Loucy (cell line): ENCODE measurements around the gene FAF1.

Experiments
- H2AFZ ChIP-seq: fragments of 200-600 bp; sonication (generic); 2 replicates; pipeline ENCODE4 v1.6.0; 2016; ENCODE audit warnings: antibody characterized with exemption, mild to moderate bottlenecking, low read length, moderate library complexity
- H3F3A ChIP-seq: fragments of 200-600 bp; 2 replicates; pipeline ENCODE4 v1.6.0; 2016; ENCODE audit warnings: antibody characterized with exemption, low read depth, mild to moderate bottlenecking
- H3K27me3 ChIP-seq: fragments of 200-600 bp; sonication (generic); 2 replicates; pipeline ENCODE4 v1.6.1; 2014; ENCODE audit warnings: low read length, mild to moderate bottlenecking; ENCODE audit not compliant: insufficient read depth, poor library complexity, severe bottlenecking
- H3K36me3 ChIP-seq: fragments of 200-600 bp; sonication (generic); 2 replicates; pipeline ENCODE4 v1.6.1; 2016; ENCODE audit warnings: low read length; ENCODE audit not compliant: insufficient read depth
- H3K4me1 ChIP-seq: fragments of 200-600 bp; sonication (generic); 2 replicates; pipeline ENCODE4 v1.5.1; 2014; ENCODE audit warnings: low read length, mild to moderate bottlenecking; ENCODE audit not compliant: insufficient read depth, poor library complexity, severe bottlenecking
- H3K4me2 ChIP-seq: fragments of 200-600 bp; sonication (generic); 2 replicates; pipeline ENCODE4 v1.6.0; 2014; ENCODE audit warnings: antibody characterized with exemption, low read length, low read depth, mild to moderate bottlenecking; ENCODE audit not compliant: poor library complexity, severe bottlenecking
- H3K4me3 ChIP-seq: fragments of 200-600 bp; sonication (generic); 2 replicates; pipeline ENCODE4 v1.5.1; 2014; ENCODE audit warnings: low read length, mild to moderate bottlenecking, mixed read lengths; ENCODE audit not compliant: poor library complexity, severe bottlenecking
- H3K79me2 ChIP-seq: fragments of 200-600 bp; sonication (generic); 2 replicates; pipeline ENCODE4 v1.6.1; 2014; ENCODE audit warnings: low read length; ENCODE audit not compliant: insufficient read depth
- H3K9ac ChIP-seq: fragments of 200-600 bp; sonication (generic); 2 replicates; pipeline ENCODE4 v1.6.0; 2014; ENCODE audit warnings: mild to moderate bottlenecking, low read depth, low read length, moderate library complexity; ENCODE audit not compliant: poor library complexity, severe bottlenecking
- H3K9me2 ChIP-seq: fragments of 200-600 bp; sonication (generic); replicated peaks from 2 replicates; pipeline ENCODE4 v1.6.1; 2016; ENCODE audit warnings: low read depth, low read length, mixed read lengths
- H3K9me3 ChIP-seq: fragments of 200-600 bp; sonication (generic); 2 replicates; pipeline ENCODE4 v1.6.1; 2014; ENCODE audit warnings: mild to moderate bottlenecking, antibody characterized with exemption, low read length, low read depth; ENCODE audit not compliant: insufficient read depth
- H4K20me1 ChIP-seq: fragments of 200-600 bp; sonication (generic); 2 replicates; pipeline ENCODE4 v1.6.0; 2014; ENCODE audit warnings: antibody characterized with exemption, low read length, mild to moderate bottlenecking; ENCODE audit not compliant: insufficient read depth, poor library complexity, severe bottlenecking
- EZH2phosphoT487 ChIP-seq: fragments of 200-600 bp; IDR thresholded peaks from 2 replicates; pipeline ENCODE4 v1.6.1; 2018; ENCODE audit warnings: antibody characterized with exemption, mild to moderate bottlenecking, moderate library complexity, borderline replicate concordance
- TF ChIP-seq, protein P1 (sequence below): fragments of 200-600 bp; sonication (generic); conservative IDR thresholded peaks from 2 replicates; pipeline ENCODE4 v1.5.1; 2014; ENCODE audit warnings: mild to moderate bottlenecking, antibody characterized with exemption, low read length

Gene FAF1

DNA sequence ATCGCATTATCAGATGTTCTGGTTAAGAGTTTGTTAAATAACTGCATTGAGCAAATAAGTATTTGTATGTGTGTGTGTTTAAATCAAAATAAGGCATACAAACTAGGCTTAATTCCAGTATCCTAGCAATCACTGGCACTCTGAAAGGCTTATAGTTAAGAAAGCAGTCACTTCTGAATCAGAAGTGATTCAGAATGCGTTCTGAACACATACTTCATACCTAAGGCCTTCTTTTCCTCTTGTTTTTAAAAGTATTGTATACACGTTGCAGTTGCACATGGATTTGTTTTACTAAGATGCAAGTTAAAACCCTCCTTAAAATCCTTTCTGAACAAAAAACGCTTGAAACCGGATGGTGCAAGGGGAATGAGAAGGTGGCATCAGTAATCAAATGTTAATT, 298.4 kb downstream of the FAF1 start:
- Histone ChIP-seq H3K4me2 (no peak overlapping the region), H2AFZ (no peak overlapping the region), H3K4me3 (no peak overlapping the region), H3K79me2 (no peaks in the 10 kb centered on the region), H3K36me3 (no peaks in the 10 kb centered on the region), H3F3A (no peaks in the 10 kb centered on the region), H3K9me3 (no peaks in the 10 kb centered on the region), H3K9me2 (no peaks in the 10 kb centered on the region), H3K9ac (no peak overlapping the region), H3K27me3 (no peaks in the 10 kb centered on the region), H3K4me1 (peaks cover 11% of the 10 kb centered on the region), H4K20me1 (no peaks in the 10 kb centered on the region)
- TF ChIP-seq, protein P1, sequence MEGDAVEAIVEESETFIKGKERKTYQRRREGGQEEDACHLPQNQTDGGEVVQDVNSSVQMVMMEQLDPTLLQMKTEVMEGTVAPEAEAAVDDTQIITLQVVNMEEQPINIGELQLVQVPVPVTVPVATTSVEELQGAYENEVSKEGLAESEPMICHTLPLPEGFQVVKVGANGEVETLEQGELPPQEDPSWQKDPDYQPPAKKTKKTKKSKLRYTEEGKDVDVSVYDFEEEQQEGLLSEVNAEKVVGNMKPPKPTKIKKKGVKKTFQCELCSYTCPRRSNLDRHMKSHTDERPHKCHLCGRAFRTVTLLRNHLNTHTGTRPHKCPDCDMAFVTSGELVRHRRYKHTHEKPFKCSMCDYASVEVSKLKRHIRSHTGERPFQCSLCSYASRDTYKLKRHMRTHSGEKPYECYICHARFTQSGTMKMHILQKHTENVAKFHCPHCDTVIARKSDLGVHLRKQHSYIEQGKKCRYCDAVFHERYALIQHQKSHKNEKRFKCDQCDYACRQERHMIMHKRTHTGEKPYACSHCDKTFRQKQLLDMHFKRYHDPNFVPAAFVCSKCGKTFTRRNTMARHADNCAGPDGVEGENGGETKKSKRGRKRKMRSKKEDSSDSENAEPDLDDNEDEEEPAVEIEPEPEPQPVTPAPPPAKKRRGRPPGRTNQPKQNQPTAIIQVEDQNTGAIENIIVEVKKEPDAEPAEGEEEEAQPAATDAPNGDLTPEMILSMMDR: no peak
- no peak for TF ChIP-seq EZH2phosphoT487

DNA sequence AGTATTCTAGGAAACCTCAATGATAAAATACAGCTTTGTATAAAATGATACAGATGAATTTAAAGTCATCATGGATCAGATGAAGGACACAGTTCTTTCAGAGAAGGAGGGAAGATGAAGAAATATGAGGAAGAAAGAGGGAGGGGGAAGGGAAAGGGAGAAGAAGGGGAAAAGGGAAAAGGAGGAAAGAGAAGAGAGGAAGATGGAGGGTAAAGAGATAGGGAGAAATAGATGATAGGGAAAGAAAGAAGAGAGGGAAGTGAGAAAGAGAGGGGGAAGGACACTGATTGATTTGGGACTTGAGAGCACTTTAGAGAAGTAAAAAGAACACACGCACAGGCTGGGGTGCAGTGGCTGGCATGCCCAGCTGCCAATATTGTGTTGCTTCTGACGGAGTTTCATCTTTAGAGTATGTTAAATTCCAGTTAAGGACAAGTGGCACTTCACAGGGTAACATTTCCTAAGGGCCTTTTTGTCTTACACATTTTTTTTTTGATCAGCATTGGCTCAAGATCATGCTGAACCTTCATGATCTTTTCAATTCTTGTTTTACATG, 300.9 kb downstream of the FAF1 start:
- no peak overlapping the region for H2AFZ ChIP-seq
- no peak overlapping the region for H3K4me2 ChIP-seq
- TF ChIP-seq EZH2phosphoT487: no peak
- TF ChIP-seq, protein P1: no peak
- no peaks in the 10 kb centered on the region for H3K9me3 ChIP-seq
- peaks cover 11% of the 10 kb centered on the region for H3K4me1 ChIP-seq
- no peaks in the 10 kb centered on the region for H4K20me1 ChIP-seq
- H3K9ac ChIP-seq: no peak overlapping the region
- H3K36me3 ChIP-seq: peaks cover 8% of the 10 kb centered on the region; the same call in 1 of the 2 replicates
- no peaks in the 10 kb centered on the region for H3K27me3 ChIP-seq
- no peaks in the 10 kb centered on the region for H3F3A ChIP-seq
- H3K9me2 ChIP-seq: no peaks in the 10 kb centered on the region
- H3K4me3 ChIP-seq: no peak overlapping the region
- H3K79me2 ChIP-seq: no peaks in the 10 kb centered on the region

DNA sequence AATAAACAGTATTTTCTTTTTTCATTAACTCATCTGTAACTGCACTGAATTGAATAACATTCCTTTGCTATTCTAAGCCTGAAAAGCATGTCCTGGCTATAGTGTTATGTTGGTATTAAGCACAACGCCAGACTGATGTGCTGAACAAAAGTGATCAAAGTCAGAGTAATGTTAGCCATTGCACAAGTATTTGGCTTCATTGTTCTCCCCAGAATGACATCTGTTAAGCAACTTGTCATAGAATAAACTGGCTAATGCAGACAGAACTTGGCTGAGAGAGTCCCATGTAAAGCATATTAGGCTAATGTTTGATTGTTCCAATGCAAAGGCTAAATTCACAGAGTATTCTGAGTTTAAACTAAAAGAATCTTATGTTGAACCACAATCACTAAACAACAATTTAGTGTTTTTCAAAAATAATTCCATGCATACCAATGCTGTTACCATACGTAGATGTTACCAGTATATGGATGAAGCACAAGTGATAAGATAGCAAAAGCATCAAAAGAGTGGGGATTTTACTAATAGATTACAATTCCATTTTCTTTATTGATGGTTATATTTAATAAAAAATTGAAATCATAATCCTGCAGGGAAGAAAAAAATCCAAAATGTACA, 301.5 kb downstream of the FAF1 start:
- peaks cover 11% of the 10 kb centered on the region for H3K4me1 ChIP-seq
- no peak overlapping the region for H3K4me3 ChIP-seq
- no peaks in the 10 kb centered on the region for H3K9me3 ChIP-seq
- no peaks in the 10 kb centered on the region for H3K27me3 ChIP-seq
- H3K9me2 ChIP-seq: no peaks in the 10 kb centered on the region
- no peak overlapping the region for H3K9ac ChIP-seq
- H2AFZ ChIP-seq: no peak overlapping the region
- no peaks in the 10 kb centered on the region for H3F3A ChIP-seq
- H3K36me3 ChIP-seq: peaks cover 8% of the 10 kb centered on the region; the same call in 1 of the 2 replicates
- H4K20me1 ChIP-seq: no peaks in the 10 kb centered on the region
- no peaks in the 10 kb centered on the region for H3K79me2 ChIP-seq
- TF ChIP-seq EZH2phosphoT487: no peak
- TF ChIP-seq, protein P1: no peak
- no peak overlapping the region for H3K4me2 ChIP-seq
